ENCODE results near the gene GCNT3. TPM values are rescaled to one million over a fixed set of nuclear protein-coding genes. Genes with fewer than 3 reads are reported as not detected.

The GCNT3 gene
- total RNA-seq, 1 donor from 2014 or later = not detected

Small RNA genes lying within 50 kb of the gene (small RNA-seq; reads per million reads assigned to genes)
- not detected for gene RNA5SP396

Other genes with a start within 250 kb of the GCNT3 start
- 29.7 TPM for gene MYO1E, start 238.9 kb upstream of the GCNT3 start, total RNA-seq
- 0.52 TPM for gene FAM81A, start 173.6 kb upstream of the GCNT3 start, total RNA-seq
- 20.9 TPM for gene GTF2A2, start 45.7 kb downstream of the GCNT3 start, total RNA-seq
- gene BNIP2, start 77.5 kb downstream of the GCNT3 start, total RNA-seq = 50.1 TPM

Data from skeletal muscle tissue (tissue), 2 donors.